Measurements from ENCODE around the gene GJC1.

- TF ChIP-seq CTCF (IDR thresholded peaks at IDR 0.05): no peak
- TF ChIP-seq POLR2A (IDR thresholded peaks at IDR 0.05): no peak
These were observed 70.8 kb downstream of the GJC1 start for GRCh38 chr17:44759086-44759915.
